HL-60/S4 (cell line): ENCODE results near the gene MLLT1.

Source experiments
- in situ Hi-C: fragments of 300-500 bp; cut with MboI; formaldehyde crosslinking; loops from 2 replicates; pipeline ENCODE4 v1.14.3; 2022; ENCODE audit warnings: low sequenced_read_pairs

Gene MLLT1

DNA sequence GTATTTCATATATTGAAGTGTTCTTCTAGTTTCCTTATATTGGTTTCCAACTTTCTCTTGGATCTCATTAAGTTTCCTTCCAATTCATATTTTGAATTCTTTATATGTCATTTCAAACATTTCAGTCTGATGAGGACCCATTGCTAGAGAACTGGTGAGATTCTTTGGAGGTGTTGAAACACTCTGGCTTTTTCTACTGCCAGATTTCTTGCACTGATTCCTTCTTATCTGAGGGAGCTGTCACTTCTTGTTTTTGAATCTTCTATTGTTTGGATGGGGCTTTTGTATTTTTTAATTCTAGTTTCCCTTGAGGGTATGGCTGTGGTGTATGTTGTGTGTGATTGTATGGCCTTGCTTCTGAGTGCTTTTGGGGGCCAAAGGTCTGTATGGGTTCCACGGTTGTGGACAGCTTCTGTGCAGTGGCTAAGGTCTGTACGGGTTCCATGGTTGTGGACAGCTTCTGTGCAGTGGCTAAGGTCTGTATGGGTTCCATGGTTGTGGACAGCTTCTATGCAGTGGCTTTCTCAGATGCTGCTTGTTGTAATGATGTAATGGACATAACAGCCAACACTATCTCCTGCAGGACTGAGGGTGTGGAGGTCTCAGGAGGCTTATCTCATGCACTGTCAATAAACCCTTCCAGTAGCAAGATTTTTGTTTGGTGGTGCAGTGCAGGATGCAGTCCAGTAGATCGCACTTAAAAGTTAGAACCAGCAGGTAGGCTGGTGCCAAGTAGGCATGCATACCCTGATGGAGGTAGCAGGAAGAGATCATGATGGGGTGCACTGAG, 107.5 kb downstream of the MLLT1 start:
- in situ Hi-C loops = no loop called here

DNA sequence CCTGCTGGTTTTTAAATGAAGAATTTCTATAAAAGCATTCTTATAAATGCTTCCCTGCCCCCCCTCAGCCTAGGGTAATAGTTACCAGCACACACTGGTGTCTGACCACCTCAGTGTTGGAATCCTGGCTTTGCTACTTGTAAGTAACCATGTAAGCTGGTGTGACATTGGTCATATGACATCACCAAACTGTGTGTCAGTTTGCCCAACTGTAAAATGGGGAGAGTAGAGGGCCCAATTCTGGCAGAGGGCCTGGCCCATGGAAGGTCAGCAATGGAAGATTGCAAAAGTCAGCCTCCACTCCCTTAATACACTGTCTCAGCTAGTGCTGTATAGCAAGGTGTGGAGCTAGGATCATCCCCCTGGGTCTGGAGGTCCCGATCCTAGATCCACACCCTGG, 112.7 kb downstream of the MLLT1 start:
- in situ Hi-C loops = no loop called here

DNA sequence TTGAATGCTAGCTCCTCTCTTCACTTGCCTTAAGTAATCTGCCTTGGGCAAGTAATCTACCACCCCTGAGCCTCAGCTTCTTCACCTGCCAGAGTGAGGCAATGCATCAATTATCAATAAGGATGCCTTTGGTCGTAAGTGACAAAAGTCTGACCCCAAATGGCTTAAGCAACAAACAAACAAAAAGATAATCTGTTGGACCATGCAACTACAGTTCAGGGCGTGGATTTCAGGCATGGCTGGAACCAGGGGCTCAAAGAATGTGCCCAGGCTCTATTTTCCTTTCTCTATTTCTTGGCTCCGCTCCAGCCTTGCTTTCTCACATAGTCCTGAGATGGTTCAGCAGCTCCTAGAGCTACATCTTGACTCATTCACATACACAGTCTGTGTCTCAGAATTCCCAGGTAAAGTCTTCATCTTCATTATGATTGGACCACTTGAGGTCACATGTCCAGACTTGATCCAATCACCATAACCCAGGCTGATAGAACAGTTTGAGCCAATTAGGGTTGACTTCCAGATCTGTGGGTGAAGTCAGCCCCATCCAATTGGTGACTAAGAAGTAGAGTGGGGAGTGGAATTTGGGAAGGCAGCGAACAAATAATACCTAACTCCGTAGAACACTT, 114.8 kb downstream of the MLLT1 start:
- in situ Hi-C loops = no loop called here

- in situ Hi-C loops = no loop called here
These were observed 118.4 kb downstream of the MLLT1 start for GRCh38 chr19:6161271-6161850.
